ENCODE results near the gene ACADS.

GRCh38 chr12:120757226-120757742 is 31.7 kb downstream of the ACADS start:
- TF ChIP-seq CTCF (IDR thresholded peaks at IDR 0.05; ENCODE audit: low read depth, low read length), result no peak
- no peak for TF ChIP-seq EZH2phosphoT487 (IDR thresholded peaks at IDR 0.05; ENCODE audit: low read depth)
